Kidney epithelial cell (primary cell): Measurements from ENCODE around the gene RECK. TPM values are rescaled to one million over a fixed set of nuclear protein-coding genes. Genes with fewer than 3 reads are reported as not detected.

ENCODE experiments used
- DNase-seq: peaks from one replicate; pipeline ENCODE4 v3.0.0-alpha.2; 2010; ENCODE audit warnings: low read depth
- H3K27me3 ChIP-seq: 2 replicates; pipeline ENCODE4 v1.6.0; 2011; ENCODE audit warnings: low read length; ENCODE audit not compliant: control insufficient read depth, insufficient read depth
- H3K36me3 ChIP-seq: 2 replicates; pipeline ENCODE4 v1.5.1; 2011; ENCODE audit warnings: low read length; ENCODE audit not compliant: control insufficient read depth, insufficient read depth
- H3K4me3 ChIP-seq: 2 replicates; pipeline ENCODE4 v1.5.1; 2011; ENCODE audit warnings: low read depth, mild to moderate bottlenecking, control low read depth, low read length
- total RNA-seq: library from RNA; depleted of rRNA; stranded (reverse); fragments of >200 nt; gene quantifications from 2 replicates; pipeline ENCODE4 v1.2.3, GENCODE V29; 2015
- TF ChIP-seq, protein P1 (sequence below): IDR thresholded peaks from 2 replicates; pipeline ENCODE4 v1.5.1; 2011; ENCODE audit warnings: mild to moderate bottlenecking, moderate library complexity, low read length, control low read depth, inconsistent platforms; ENCODE audit not compliant: insufficient read depth, poor library complexity, severe bottlenecking

RECK gene
- total RNA-seq, 1 donor from 2014 or later: 4.0 TPM

DNA sequence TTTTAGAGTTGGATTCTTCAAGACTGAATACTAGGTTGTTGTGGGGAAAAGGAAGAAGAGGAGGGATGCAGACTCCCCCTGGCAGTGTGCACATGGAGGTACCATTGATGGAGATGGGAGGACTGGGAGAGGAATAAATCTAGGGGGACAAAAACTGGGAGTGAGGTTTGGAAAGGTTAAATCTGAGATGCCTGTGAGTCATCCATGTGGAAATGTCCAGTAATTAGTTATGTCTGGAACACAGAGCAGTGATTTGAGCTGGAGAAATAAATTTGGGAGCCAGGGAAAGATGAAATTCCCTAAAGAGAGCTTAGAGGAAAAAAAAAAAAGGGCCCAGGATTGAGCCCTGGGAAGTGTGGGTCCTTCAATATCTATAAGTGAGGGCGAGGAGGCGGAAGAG, 124.5 kb downstream of the RECK start:
- TF ChIP-seq, protein P1, sequence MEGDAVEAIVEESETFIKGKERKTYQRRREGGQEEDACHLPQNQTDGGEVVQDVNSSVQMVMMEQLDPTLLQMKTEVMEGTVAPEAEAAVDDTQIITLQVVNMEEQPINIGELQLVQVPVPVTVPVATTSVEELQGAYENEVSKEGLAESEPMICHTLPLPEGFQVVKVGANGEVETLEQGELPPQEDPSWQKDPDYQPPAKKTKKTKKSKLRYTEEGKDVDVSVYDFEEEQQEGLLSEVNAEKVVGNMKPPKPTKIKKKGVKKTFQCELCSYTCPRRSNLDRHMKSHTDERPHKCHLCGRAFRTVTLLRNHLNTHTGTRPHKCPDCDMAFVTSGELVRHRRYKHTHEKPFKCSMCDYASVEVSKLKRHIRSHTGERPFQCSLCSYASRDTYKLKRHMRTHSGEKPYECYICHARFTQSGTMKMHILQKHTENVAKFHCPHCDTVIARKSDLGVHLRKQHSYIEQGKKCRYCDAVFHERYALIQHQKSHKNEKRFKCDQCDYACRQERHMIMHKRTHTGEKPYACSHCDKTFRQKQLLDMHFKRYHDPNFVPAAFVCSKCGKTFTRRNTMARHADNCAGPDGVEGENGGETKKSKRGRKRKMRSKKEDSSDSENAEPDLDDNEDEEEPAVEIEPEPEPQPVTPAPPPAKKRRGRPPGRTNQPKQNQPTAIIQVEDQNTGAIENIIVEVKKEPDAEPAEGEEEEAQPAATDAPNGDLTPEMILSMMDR: no peak
- no peaks in the 10 kb centered on the region for H3K36me3 ChIP-seq

DNA sequence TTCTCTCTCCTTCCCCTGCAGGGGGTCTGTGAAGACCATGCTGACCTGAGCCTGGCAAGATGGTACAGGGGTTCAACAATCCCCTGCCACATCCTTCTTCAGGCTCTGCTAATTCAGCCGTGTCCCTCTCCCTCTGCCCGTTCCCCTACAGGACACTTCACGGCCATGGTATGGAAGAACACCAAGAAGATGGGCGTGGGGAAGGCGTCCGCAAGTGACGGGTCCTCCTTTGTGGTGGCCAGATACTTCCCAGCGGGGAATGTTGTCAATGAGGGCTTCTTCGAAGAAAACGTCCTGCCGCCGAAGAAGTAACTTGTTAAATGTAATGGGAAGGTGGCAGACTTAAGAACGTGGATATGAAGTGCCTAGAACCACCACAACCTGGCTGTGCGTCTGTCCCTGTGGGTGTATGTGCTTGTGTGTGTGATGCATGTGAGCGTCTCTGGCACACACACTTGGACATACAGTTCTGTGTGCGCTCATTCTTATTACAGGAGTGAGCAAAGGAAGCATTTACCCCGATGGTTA, 125.6 kb downstream of the RECK start:
- TF ChIP-seq, protein P1: no peak
- H3K36me3 ChIP-seq: no peaks in the 10 kb centered on the region
- no peak for DNase-seq
- no peaks in the 10 kb centered on the region for H3K27me3 ChIP-seq
- no peak overlapping the region for H3K4me3 ChIP-seq

More for the DNA sequence above, 124.5 kb downstream of the RECK start:
- Histone ChIP-seq H3K4me3 (no peak overlapping the region), H3K27me3 (no peaks in the 10 kb centered on the region)
- DNase-seq: no peak

DNA sequence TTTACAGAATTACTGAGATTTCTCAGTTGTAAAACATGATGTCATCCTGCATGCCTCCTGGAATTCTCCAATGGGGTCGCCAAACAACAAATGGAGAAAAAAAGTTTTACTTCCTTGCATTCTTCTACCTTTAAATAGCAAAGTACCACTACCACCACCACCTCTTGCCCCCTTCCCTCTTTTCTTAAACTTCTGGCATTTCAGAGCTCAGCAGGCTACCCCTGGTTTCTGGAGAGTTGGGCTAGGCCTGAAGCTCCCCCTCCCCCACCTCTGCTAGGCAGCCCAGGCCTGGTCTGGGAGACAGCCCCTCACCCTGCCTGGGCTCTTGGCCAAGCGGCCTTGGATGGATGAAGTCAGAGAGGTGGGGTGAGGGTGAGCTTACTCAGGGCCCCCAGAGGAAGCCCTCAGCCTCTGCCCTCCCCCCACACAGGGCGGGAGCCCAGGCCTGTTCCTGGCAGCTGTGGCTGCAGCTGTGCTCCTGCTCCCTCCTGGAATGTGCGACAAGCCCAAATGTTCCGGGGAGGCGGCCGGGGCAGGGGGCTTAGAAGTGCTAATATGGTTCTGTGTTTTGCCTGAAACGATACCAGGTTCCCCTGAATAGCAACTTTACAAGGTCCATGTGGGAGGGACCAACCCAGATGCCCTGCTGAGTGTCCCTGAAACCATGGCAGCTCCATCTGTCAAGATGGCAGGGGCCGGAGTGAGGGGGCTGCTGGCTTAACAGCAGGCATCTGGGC, 126.5 kb downstream of the RECK start:
- peak; percentile 87 for DNase-seq

DNA sequence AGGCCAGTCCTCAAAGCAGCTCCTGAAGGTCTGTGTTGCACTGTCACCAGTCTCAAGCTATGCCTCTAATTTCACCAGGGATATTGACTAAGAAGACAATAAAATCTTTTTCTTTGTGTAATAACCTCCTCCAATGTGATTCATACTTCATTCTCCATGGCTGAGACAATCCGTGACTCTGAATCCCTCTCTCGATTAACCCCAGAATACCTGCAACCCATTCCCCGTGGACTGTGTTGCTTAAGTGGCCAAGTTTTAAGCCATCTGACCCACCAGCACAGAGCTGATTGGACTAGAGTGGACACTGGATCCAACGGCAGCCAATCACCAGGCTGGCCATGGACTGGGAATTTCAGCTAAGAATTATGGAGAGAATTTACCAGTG, 127.1 kb downstream of the RECK start:
- H3K36me3 ChIP-seq: no peaks in the 10 kb centered on the region
- H3K27me3 ChIP-seq: no peaks in the 10 kb centered on the region
- H3K4me3 ChIP-seq: no peak overlapping the region
- DNase-seq: no peak
- TF ChIP-seq, protein P1: no peak

More for the DNA sequence above, 126.5 kb downstream of the RECK start:
- Histone ChIP-seq H3K27me3 (no peaks in the 10 kb centered on the region), H3K36me3 (no peaks in the 10 kb centered on the region), H3K4me3 (no peak overlapping the region)
- TF ChIP-seq, protein P1: no peak

DNA sequence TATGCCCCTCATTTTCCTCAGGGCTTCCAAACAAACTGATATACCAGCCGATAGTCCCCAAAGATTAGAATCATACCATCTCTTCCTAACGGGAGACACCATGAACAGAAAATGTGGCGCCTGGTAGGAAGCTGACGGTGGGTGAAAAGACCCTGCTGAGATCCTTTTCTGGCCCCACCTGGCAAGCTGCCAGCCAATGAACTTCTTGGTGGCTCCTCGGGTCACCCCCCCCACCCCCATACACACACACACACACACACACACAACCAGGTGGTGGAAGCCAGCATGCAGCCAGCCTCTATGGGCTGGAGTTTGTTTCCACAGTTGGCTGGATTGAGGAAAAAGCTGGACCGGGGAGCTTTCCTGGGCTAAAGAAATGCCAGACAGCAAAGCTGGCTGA, 127.7 kb downstream of the RECK start:
- TF ChIP-seq, protein P1: no peak
- H3K27me3 ChIP-seq: no peaks in the 10 kb centered on the region
- no peaks in the 10 kb centered on the region for H3K36me3 ChIP-seq
- DNase-seq: no peak
- no peak overlapping the region for H3K4me3 ChIP-seq

DNA sequence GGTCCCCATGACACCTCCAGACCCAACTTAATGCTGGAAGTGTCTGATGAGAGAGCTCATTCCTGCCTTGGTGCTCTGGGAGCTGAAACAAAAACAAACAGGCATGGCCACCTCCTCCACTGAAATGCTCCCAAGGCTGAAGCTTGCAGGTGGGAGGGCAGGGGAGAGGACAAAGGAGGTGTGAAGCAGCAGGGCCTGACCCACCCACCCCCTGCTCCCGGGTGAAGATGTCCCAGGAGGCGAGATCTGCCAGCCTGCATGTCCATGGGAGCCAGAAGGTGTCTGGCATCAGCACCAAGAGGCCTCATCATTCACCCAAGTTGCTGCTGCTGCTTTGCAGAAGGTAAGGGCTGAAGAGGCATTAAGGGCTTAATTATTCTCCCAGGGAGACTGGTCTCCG, 128.3 kb downstream of the RECK start:
- H3K27me3 ChIP-seq: no peaks in the 10 kb centered on the region
- no peak for DNase-seq
- no peak overlapping the region for H3K4me3 ChIP-seq
- H3K36me3 ChIP-seq: no peaks in the 10 kb centered on the region
- TF ChIP-seq, protein P1: no peak
